OCI-LY1 (cell line): Measurements from ENCODE around the gene KRTAP10-4.

Source experiments
- EZH2 ChIP-seq: fragments of 200-600 bp; sonication (generic), shearing (Covaris generic); IDR thresholded peaks from 2 replicates; pipeline ENCODE4 v1.8.0; 2017; ENCODE audit warnings: borderline replicate concordance, mixed run types, mild to moderate bottlenecking, antibody characterized with exemption, low read length, moderate library complexity, mixed read lengths
- TF ChIP-seq, protein P1 (sequence below): fragments of 200-600 bp; sonication (generic), shearing (Covaris generic); IDR thresholded peaks from 2 replicates; pipeline ENCODE4 v1.5.1; 2017; ENCODE audit warnings: mild to moderate bottlenecking, antibody characterized with exemption, low read length, moderate library complexity, mixed read lengths

DNA sequence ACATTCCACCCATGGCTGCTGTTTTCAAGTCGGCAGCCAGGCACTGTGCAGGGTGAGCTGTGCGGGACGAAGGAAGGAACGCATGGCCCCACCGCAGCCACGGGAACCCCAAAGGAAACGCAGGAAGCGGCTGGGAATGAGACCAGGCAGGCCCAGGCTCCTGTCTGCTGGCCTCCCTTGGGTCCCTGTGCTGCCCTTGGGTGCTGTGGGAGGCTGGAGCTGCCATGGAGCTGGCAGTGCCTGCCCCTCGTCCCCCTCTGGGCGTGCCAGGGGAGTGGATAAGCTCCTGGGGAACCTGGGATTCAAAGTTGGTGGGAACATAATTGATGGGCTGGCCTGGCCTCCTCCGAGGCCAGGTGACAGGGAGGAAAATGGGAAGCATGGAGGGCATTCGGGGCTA lies 5.3 kb upstream of the KRTAP10-4 start:
- no peak for TF ChIP-seq EZH2
- TF ChIP-seq, protein P1, sequence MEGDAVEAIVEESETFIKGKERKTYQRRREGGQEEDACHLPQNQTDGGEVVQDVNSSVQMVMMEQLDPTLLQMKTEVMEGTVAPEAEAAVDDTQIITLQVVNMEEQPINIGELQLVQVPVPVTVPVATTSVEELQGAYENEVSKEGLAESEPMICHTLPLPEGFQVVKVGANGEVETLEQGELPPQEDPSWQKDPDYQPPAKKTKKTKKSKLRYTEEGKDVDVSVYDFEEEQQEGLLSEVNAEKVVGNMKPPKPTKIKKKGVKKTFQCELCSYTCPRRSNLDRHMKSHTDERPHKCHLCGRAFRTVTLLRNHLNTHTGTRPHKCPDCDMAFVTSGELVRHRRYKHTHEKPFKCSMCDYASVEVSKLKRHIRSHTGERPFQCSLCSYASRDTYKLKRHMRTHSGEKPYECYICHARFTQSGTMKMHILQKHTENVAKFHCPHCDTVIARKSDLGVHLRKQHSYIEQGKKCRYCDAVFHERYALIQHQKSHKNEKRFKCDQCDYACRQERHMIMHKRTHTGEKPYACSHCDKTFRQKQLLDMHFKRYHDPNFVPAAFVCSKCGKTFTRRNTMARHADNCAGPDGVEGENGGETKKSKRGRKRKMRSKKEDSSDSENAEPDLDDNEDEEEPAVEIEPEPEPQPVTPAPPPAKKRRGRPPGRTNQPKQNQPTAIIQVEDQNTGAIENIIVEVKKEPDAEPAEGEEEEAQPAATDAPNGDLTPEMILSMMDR, result no peak
